Muscle layer of colon (tissue), 2 donors: ENCODE data around the gene MTUS2.

ENCODE experiments used
- H3K27ac ChIP-seq: one replicate; pipeline ENCODE4 v1.7.0; 2013; ENCODE audit warnings: low read depth, mild to moderate bottlenecking, low read length, moderate library complexity
- H3K27me3 ChIP-seq, 2 donors: one replicate each; pipeline ENCODE4 v1.7.0; 2013; ENCODE audit warnings: low read length in 2 of 2, mild to moderate bottlenecking in 2 of 2; ENCODE audit not compliant: insufficient read depth in 2 of 2, control insufficient read depth in 1 of 2
- H3K36me3 ChIP-seq: one replicate; pipeline ENCODE4 v1.7.0; 2013; ENCODE audit warnings: mild to moderate bottlenecking, low read length; ENCODE audit not compliant: insufficient read depth
- H3K4me1 ChIP-seq: one replicate; pipeline ENCODE4 v1.7.0; 2013; ENCODE audit warnings: mild to moderate bottlenecking, low read length; ENCODE audit not compliant: insufficient read depth
- H3K4me3 ChIP-seq, 2 donors: one replicate each; pipeline ENCODE4 v1.7.0; 2013; ENCODE audit warnings: low read length in 2 of 2, low read depth in 1 of 2, mild to moderate bottlenecking in 1 of 2, moderate library complexity in 1 of 2
- H3K9ac ChIP-seq: one replicate; pipeline ENCODE4 v1.7.0; 2013; ENCODE audit warnings: low read length
- H3K9me3 ChIP-seq: one replicate; pipeline ENCODE4 v1.7.0; 2013; ENCODE audit warnings: mild to moderate bottlenecking, low read length
- donor health status: abdominal sarcoma.
- donor health status: Adenocarcinoma of cecum.

The MTUS2 gene

GRCh38 chr13:29527511-29527910, 707.4 kb downstream of the MTUS2 start:
- H3K36me3 ChIP-seq, result peaks cover 30% of the 10 kb centered on the region
- no peak overlapping the region for H3K27ac ChIP-seq
- H3K27me3 ChIP-seq, result no peaks in the 10 kb centered on the region
- no peak overlapping the region for H3K4me3 ChIP-seq
- H3K4me1 ChIP-seq, result no peaks in the 10 kb centered on the region
- H3K9ac ChIP-seq, result no peak overlapping the region
- no peaks in the 10 kb centered on the region for H3K9me3 ChIP-seq

- H3K27me3 ChIP-seq, result no peaks in the 10 kb centered on the region
Observed at GRCh38 chr13:29527916-29528315, 707.8 kb downstream of the MTUS2 start.

GRCh38 chr13:29529754-29530153, 709.6 kb downstream of the MTUS2 start:
- peaks cover 36% of the 10 kb centered on the region for H3K36me3 ChIP-seq
- no peaks in the 10 kb centered on the region for H3K4me1 ChIP-seq
- H3K9me3 ChIP-seq, result no peaks in the 10 kb centered on the region
- no peak overlapping the region for H3K9ac ChIP-seq
- H3K27me3 ChIP-seq, result no peaks in the 10 kb centered on the region
- H3K27ac ChIP-seq, result no peak overlapping the region
- no peak overlapping the region for H3K4me3 ChIP-seq

More at GRCh38 chr13:29527916-29528315, 707.8 kb downstream of the MTUS2 start:
- peaks cover 30% of the 10 kb centered on the region for H3K36me3 ChIP-seq
- H3K4me1 ChIP-seq, result no peaks in the 10 kb centered on the region
- no peak overlapping the region for H3K9ac ChIP-seq
- H3K27ac ChIP-seq, result no peak overlapping the region
- no peaks in the 10 kb centered on the region for H3K9me3 ChIP-seq
- H3K4me3 ChIP-seq, result no peak overlapping the region

- Histone ChIP-seq H3K4me1 (no peaks in the 10 kb centered on the region), H3K9me3 (no peaks in the 10 kb centered on the region), H3K36me3 (peaks cover 36% of the 10 kb centered on the region)
Observed at GRCh38 chr13:29530901-29531300, 710.8 kb downstream of the MTUS2 start.

GRCh38 chr13:29532116-29532515, 712.0 kb downstream of the MTUS2 start:
- Histone ChIP-seq H3K4me1 (no peaks in the 10 kb centered on the region), H3K4me3 (no peak overlapping the region), H3K36me3 (peaks cover 36% of the 10 kb centered on the region), H3K27ac (no peak overlapping the region), H3K9ac (no peak overlapping the region), H3K27me3 (no peaks in the 10 kb centered on the region), H3K9me3 (no peaks in the 10 kb centered on the region)

More at GRCh38 chr13:29530901-29531300, 710.8 kb downstream of the MTUS2 start:
- no peak overlapping the region for H3K27ac ChIP-seq
- H3K9ac ChIP-seq, result no peak overlapping the region
- H3K4me3 ChIP-seq, result no peak overlapping the region
- H3K27me3 ChIP-seq, result no peaks in the 10 kb centered on the region

GRCh38 chr13:29532821-29533220, 712.7 kb downstream of the MTUS2 start:
- Histone ChIP-seq H3K4me3 (no peak overlapping the region), H3K27ac (no peak overlapping the region), H3K27me3 (no peaks in the 10 kb centered on the region), H3K9ac (no peak overlapping the region), H3K9me3 (no peaks in the 10 kb centered on the region), H3K4me1 (peaks cover 2% of the 10 kb centered on the region), H3K36me3 (peaks cover 36% of the 10 kb centered on the region)

GRCh38 chr13:29534083-29534482, 713.9 kb downstream of the MTUS2 start:
- Histone ChIP-seq H3K9ac (no peak overlapping the region), H3K9me3 (no peaks in the 10 kb centered on the region), H3K4me3 (no peak overlapping the region), H3K4me1 (peaks cover 15% of the 10 kb centered on the region), H3K27me3 (no peaks in the 10 kb centered on the region), H3K36me3 (peaks cover 36% of the 10 kb centered on the region), H3K27ac (no peak overlapping the region)

- H3K9ac ChIP-seq, result no peak overlapping the region
- no peak overlapping the region for H3K27ac ChIP-seq
- no peak overlapping the region for H3K4me3 ChIP-seq
- peaks cover 27% of the 10 kb centered on the region for H3K36me3 ChIP-seq
- H3K27me3 ChIP-seq, result no peaks in the 10 kb centered on the region
- no peaks in the 10 kb centered on the region for H3K9me3 ChIP-seq
- peaks cover 27% of the 10 kb centered on the region for H3K4me1 ChIP-seq
Observed at GRCh38 chr13:29535663-29536655, 715.8 kb downstream of the MTUS2 start.

- Histone ChIP-seq H3K27me3 (no peaks in the 10 kb centered on the region), H3K4me3 (no peak overlapping the region), H3K36me3 (peaks cover 27% of the 10 kb centered on the region), H3K9me3 (no peaks in the 10 kb centered on the region), H3K4me1 (peaks cover 27% of the 10 kb centered on the region), H3K27ac (no peak overlapping the region), H3K9ac (no peak overlapping the region)
Observed at GRCh38 chr13:29536853-29537252, 716.7 kb downstream of the MTUS2 start.

- H3K36me3 ChIP-seq, result peaks cover 15% of the 10 kb centered on the region
- no peak overlapping the region for H3K9ac ChIP-seq
- H3K4me3 ChIP-seq, result no peak overlapping the region
- H3K27me3 ChIP-seq, result no peaks in the 10 kb centered on the region
- no peaks in the 10 kb centered on the region for H3K9me3 ChIP-seq
- H3K4me1 ChIP-seq, result peaks cover 27% of the 10 kb centered on the region
- no peak overlapping the region for H3K27ac ChIP-seq
Observed at GRCh38 chr13:29537736-29538651, 717.9 kb downstream of the MTUS2 start.

- peak overlapping the region; percentile 3 for H3K27ac ChIP-seq
- no peaks in the 10 kb centered on the region for H3K27me3 ChIP-seq
- no peak overlapping the region for H3K9ac ChIP-seq
- H3K4me3 ChIP-seq, result no peak overlapping the region
- peaks cover 9% of the 10 kb centered on the region for H3K36me3 ChIP-seq
- peaks cover 27% of the 10 kb centered on the region for H3K4me1 ChIP-seq
- no peaks in the 10 kb centered on the region for H3K9me3 ChIP-seq
Observed at GRCh38 chr13:29538652-29539040, 718.5 kb downstream of the MTUS2 start.
